Right lung (tissue), 5 donors: ENCODE measurements around the gene NCEH1. TPM values are rescaled to one million over a fixed set of nuclear protein-coding genes. Genes with fewer than 3 reads are reported as not detected.

ENCODE experiments used
- DNase-seq, 2 donors: peaks; one replicate each; pipeline ENCODE4 v3.0.0-alpha.2; 2013
- polyA plus RNA-seq, 5 donors: library from polyadenylated mRNA; unstranded; fragments of 120-200 nt; gene quantifications; one replicate each; pipeline versions ENCODE4 v1.2.1 to v1.2.3, GENCODE V29; 2013; ENCODE audit warnings: inconsistent platforms in 1 of 5, low replicate concordance in 1 of 5; ENCODE audit not compliant: insufficient read length in 5 of 5, insufficient read depth in 1 of 5

Gene NCEH1
- polyA plus RNA-seq, 5 donors: 2.7 to 3.7 (median 3.2) TPM

DNA sequence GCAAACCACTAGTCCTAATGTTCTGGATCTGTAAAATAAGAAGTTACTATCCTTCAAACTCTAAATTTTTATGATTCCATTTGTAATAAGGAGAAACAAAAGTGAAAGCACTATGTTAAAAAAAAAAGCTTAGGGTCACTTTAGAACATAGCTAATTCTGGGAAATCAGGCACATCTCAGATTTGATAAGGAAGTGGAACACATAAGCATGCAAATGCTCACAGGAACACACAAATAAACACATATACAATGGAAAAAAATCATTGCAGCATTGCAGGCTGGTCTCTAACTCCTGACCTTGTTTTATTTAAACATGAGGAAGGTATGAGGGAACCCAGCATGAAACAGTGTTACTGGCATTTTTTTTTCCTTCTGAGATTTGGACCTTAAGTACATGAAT lies 124.4 kb downstream of the NCEH1 start:
- DNase-seq: no peak

- DNase-seq: no peak
These were observed 124.9 kb downstream of the NCEH1 start for GRCh38 chr3:172585954-172586353.

DNA sequence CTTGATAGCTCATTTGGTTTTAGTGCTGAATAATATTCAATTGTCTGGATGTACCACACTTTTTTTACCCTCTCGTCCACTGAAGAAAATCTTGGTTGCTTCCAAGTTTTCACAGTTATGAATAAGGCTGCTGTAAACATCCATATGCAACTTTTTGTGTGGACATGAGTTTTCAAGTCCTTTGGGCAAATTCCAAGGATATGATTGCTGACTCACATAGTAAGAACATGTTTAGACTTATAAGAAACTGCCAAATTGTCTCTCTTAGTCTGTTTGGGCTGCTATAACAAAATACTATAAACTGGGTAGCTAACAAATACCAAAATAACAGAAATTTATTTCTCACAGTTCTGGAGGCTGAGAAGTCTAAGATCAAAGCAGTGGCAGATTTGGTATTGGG lies 128.2 kb downstream of the NCEH1 start:
- DNase-seq: no peak

DNA sequence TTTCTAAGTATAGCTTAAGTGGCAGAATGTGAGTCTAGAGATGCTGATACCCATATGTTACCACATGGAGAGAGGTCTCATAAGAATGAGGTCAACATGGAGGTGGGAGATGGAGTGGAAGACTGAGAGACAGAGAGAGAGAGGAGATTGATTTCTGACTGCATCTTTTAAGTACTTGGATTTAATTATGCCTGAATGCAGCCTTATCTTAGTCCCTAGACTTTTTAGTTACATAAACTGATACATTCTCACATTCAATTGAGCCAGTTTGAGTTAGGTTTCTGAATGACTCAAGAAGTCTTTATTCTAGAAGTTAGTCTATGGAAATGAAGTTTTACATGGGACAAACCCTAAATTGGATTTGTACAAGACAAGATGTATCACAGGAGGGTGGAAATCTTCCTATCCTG lies 129.1 kb downstream of the NCEH1 start:
- DNase-seq: no peak

GRCh38 chr3:172580680-172581401 lies 130.0 kb downstream of the NCEH1 start:
- DNase-seq: no peak

Other genes starting within 250 kb of the NCEH1 start
- 10 to 100 TPM; 39.0 to 52.7 (median 42.3) TPM for gene TNFSF10, start 187.6 kb downstream of the NCEH1 start, polyA plus RNA-seq
- 10 to 100 TPM; 20.0 to 61.2 (median 33.8) TPM for gene ECT2, start 39.7 kb upstream of the NCEH1 start, polyA plus RNA-seq